MM.1S (cell line): ENCODE results near the gene ADAMTS4.
A peak's percentile ranks its signal among the peaks of the same experiment; 100 is the strongest.

Experiments used
- DNase-seq: peaks from one replicate; pipeline ENCODE4 v3.0.0-alpha.2; 2015
- H2AFZ ChIP-seq: fragments of 300-600 bp; sonication (generic); 2 replicates; pipeline ENCODE4 v1.6.0; 2016; ENCODE audit warnings: antibody characterized with exemption, low read length
- H3F3A ChIP-seq: fragments of 300-600 bp; sonication (generic); 2 replicates; pipeline ENCODE4 v1.6.1; 2016; ENCODE audit warnings: mild to moderate bottlenecking, antibody characterized with exemption, low read length, moderate library complexity, mixed read lengths; ENCODE audit not compliant: insufficient read depth
- H3K27ac ChIP-seq: fragments of 300-600 bp; sonication (generic); 2 replicates; pipeline ENCODE4 v1.5.1; 2016; ENCODE audit warnings: mild to moderate bottlenecking, low read length
- H3K27me3 ChIP-seq: fragments of 300-600 bp; sonication (generic); replicated peaks from 2 replicates; pipeline ENCODE4 v1.6.0; 2016; ENCODE audit warnings: low read length; ENCODE audit not compliant: insufficient read depth
- H3K36me3 ChIP-seq: fragments of 300-600 bp; sonication (generic); replicated peaks from 2 replicates; pipeline ENCODE4 v1.6.1; 2016; ENCODE audit warnings: mild to moderate bottlenecking, low read length, mixed read lengths; ENCODE audit not compliant: insufficient read depth
- H3K4me1 ChIP-seq: fragments of 300-600 bp; sonication (generic); 2 replicates; pipeline ENCODE4 v1.6.1; 2016; ENCODE audit warnings: low read length, mixed read lengths
- H3K4me2 ChIP-seq: fragments of 300-600 bp; sonication (generic); 2 replicates; pipeline ENCODE4 v1.6.0; 2016; ENCODE audit warnings: low read depth, low read length
- H3K4me3 ChIP-seq: fragments of 300-600 bp; sonication (generic); 2 replicates; pipeline ENCODE4 v1.5.1; 2016; ENCODE audit warnings: low read length, mixed read lengths
- H3K79me2 ChIP-seq: fragments of 300-600 bp; sonication (generic); 2 replicates; pipeline ENCODE4 v1.6.1; 2016; ENCODE audit warnings: mixed run types, low read length, mixed read lengths
- H3K9ac ChIP-seq: fragments of 300-600 bp; sonication (generic); 2 replicates; pipeline ENCODE4 v1.6.1; 2016; ENCODE audit warnings: low read length, mixed read lengths
- H3K9me2 ChIP-seq: fragments of 300-600 bp; sonication (generic); replicated peaks from 2 replicates; pipeline ENCODE4 v1.6.1; 2016; ENCODE audit warnings: mild to moderate bottlenecking, low read length, mixed read lengths; ENCODE audit not compliant: insufficient read depth
- H3K9me3 ChIP-seq: fragments of 300-600 bp; sonication (generic); replicated peaks from 2 replicates; pipeline ENCODE4 v1.6.1; 2016; ENCODE audit warnings: mild to moderate bottlenecking, low read length, mixed read lengths; ENCODE audit not compliant: insufficient read depth
- H4K20me1 ChIP-seq: fragments of 300-600 bp; sonication (generic); 2 replicates; pipeline ENCODE4 v1.6.1; 2016; ENCODE audit warnings: mild to moderate bottlenecking, low read length, moderate library complexity, mixed read lengths; ENCODE audit not compliant: insufficient read depth
- EZH2 ChIP-seq: fragments of 300-600 bp; sonication (generic); optimal IDR thresholded peaks from 2 replicates; pipeline ENCODE3; 2017; ENCODE audit warnings: low read depth, mild to moderate bottlenecking, antibody characterized with exemption, low read length, mixed read lengths
- EZH2phosphoT487 ChIP-seq: fragments of 300-600 bp; sonication (generic); IDR thresholded peaks from 2 replicates; pipeline ENCODE4 v1.6.1; 2018; ENCODE audit warnings: antibody characterized with exemption, low read length
- TF ChIP-seq, protein P1 (sequence below): fragments of 300-600 bp; sonication (generic); IDR thresholded peaks from 2 replicates; pipeline ENCODE4 v1.5.1; 2016; ENCODE audit warnings: antibody characterized with exemption, low read length, mixed read lengths

ADAMTS4 gene

GRCh38 chr1:161172776-161173376 is 26.0 kb downstream of the ADAMTS4 start:
- no peak for DNase-seq
- Histone ChIP-seq H3K36me3 (peaks cover 43% of the 10 kb centered on the region), H3K9ac (no peak overlapping the region; the same call in 1 of the 2 replicates), H4K20me1 (0 out of 2 replicates have a peak, but pooled peaks cover 6% of the 10 kb centered on the region), H3F3A (peaks cover 50% of the 10 kb centered on the region), H3K9me2 (no peaks in the 10 kb centered on the region), H3K4me2 (peak overlapping the region; percentile 11; the same call in 1 of the 2 replicates), H3K9me3 (no peaks in the 10 kb centered on the region), H3K4me3 (no peak overlapping the region), H3K79me2 (peaks cover 62% of the 10 kb centered on the region), H3K27ac (peak overlapping the region; percentile 4; the same call in 1 of the 2 replicates), H3K4me1 (peaks cover 35% of the 10 kb centered on the region), H2AFZ (no peak overlapping the region), H3K27me3 (no peaks in the 10 kb centered on the region)
- TF ChIP-seq, protein P1, sequence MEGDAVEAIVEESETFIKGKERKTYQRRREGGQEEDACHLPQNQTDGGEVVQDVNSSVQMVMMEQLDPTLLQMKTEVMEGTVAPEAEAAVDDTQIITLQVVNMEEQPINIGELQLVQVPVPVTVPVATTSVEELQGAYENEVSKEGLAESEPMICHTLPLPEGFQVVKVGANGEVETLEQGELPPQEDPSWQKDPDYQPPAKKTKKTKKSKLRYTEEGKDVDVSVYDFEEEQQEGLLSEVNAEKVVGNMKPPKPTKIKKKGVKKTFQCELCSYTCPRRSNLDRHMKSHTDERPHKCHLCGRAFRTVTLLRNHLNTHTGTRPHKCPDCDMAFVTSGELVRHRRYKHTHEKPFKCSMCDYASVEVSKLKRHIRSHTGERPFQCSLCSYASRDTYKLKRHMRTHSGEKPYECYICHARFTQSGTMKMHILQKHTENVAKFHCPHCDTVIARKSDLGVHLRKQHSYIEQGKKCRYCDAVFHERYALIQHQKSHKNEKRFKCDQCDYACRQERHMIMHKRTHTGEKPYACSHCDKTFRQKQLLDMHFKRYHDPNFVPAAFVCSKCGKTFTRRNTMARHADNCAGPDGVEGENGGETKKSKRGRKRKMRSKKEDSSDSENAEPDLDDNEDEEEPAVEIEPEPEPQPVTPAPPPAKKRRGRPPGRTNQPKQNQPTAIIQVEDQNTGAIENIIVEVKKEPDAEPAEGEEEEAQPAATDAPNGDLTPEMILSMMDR, result no peak
- no peak for TF ChIP-seq EZH2phosphoT487
- TF ChIP-seq EZH2, result no peak

- TF ChIP-seq, protein P1, result no peak
- no peak for TF ChIP-seq EZH2phosphoT487
- no peak for TF ChIP-seq EZH2
- H3K4me2 ChIP-seq, result no peak overlapping the region
- peaks cover 43% of the 10 kb centered on the region for H3K36me3 ChIP-seq
Measured at GRCh38 chr1:161172349-161172748, 26.5 kb downstream of the ADAMTS4 start.

GRCh38 chr1:161171696-161172095 is 27.2 kb downstream of the ADAMTS4 start:
- H3K4me1 ChIP-seq, result peaks cover 34% of the 10 kb centered on the region
- H3F3A ChIP-seq, result peaks cover 46% of the 10 kb centered on the region
- no peaks in the 10 kb centered on the region for H3K27me3 ChIP-seq
- TF ChIP-seq, protein P1, result no peak
- no peak overlapping the region for H3K9ac ChIP-seq
- H3K9me2 ChIP-seq, result no peaks in the 10 kb centered on the region
- peaks cover 61% of the 10 kb centered on the region for H3K79me2 ChIP-seq
- H2AFZ ChIP-seq, result no peak overlapping the region
- no peak overlapping the region for H3K4me2 ChIP-seq
- H3K36me3 ChIP-seq, result peaks cover 43% of the 10 kb centered on the region
- H4K20me1 ChIP-seq, result 0 out of 2 replicates have a peak, but pooled peaks cover 6% of the 10 kb centered on the region
- no peak overlapping the region for H3K27ac ChIP-seq
- H3K9me3 ChIP-seq, result no peaks in the 10 kb centered on the region
- no peak for DNase-seq
- H3K4me3 ChIP-seq, result no peak overlapping the region

More at GRCh38 chr1:161172349-161172748, 26.5 kb downstream of the ADAMTS4 start:
- H3K79me2 ChIP-seq, result peaks cover 61% of the 10 kb centered on the region
- no peak overlapping the region for H3K4me3 ChIP-seq
- H3K27ac ChIP-seq, result no peak overlapping the region
- H3K9me2 ChIP-seq, result no peaks in the 10 kb centered on the region
- no peak overlapping the region for H2AFZ ChIP-seq
- no peaks in the 10 kb centered on the region for H3K27me3 ChIP-seq
- DNase-seq, result no peak
- no peak overlapping the region for H3K9ac ChIP-seq
- 0 out of 2 replicates have a peak, but pooled peaks cover 6% of the 10 kb centered on the region for H4K20me1 ChIP-seq
- no peaks in the 10 kb centered on the region for H3K9me3 ChIP-seq
- peaks cover 47% of the 10 kb centered on the region for H3F3A ChIP-seq
- peaks cover 30% of the 10 kb centered on the region for H3K4me1 ChIP-seq
